PC-3 (cell line): ENCODE data around the gene AOPEP. TPM values are rescaled to one million over a fixed set of nuclear protein-coding genes. Genes with fewer than 3 reads are reported as not detected.

Experiments used
- ATAC-seq: fragments of 200-7000 bp; cut with Tn5 transposase; 2 replicates; pipeline ENCODE4 v1.9.1; 2020; ENCODE audit warnings: mild to moderate bottlenecking, moderate library complexity
- BruUV-seq: library from RNA; stranded (reverse); fragments of 400-500 nt; replicated peaks from 2 replicates; lab custom pipeline; 2021; lab: Mats Ljungman, UMichigan
- CTCF ChIA-PET: fragments of 300-600 bp; sonication (Branson Sonifier 250); formaldehyde crosslinking; loops from one replicate; lab custom pipeline; 2022; ENCODE audit warnings: antibody characterized with exemption; lab: Charles Lee
- POLR2A ChIA-PET: fragments of 300-600 bp; sonication (Branson Sonifier 250); formaldehyde crosslinking; loops from one replicate; lab custom pipeline; 2022; ENCODE audit warnings: antibody characterized with exemption; ENCODE audit not compliant: unreplicated experiment; lab: Charles Lee
- DNase-seq: peaks from one replicate; pipeline ENCODE4 v3.0.0-alpha.2; 2015
- H2AFZ ChIP-seq: fragments of 300-600 bp; sonication (generic); 2 replicates; pipeline ENCODE4 v1.6.0; 2016; ENCODE audit warnings: antibody characterized with exemption, low read length
- H3F3A ChIP-seq: fragments of 300-600 bp; sonication (generic); one replicate; pipeline ENCODE4 v1.6.0; 2017; ENCODE audit warnings: antibody characterized with exemption, low read length, control low read depth, mild to moderate bottlenecking; ENCODE audit not compliant: unreplicated experiment
- H3K27ac ChIP-seq: fragments of 300-600 bp; sonication (generic); 2 replicates; pipeline ENCODE4 v1.5.1; 2016; ENCODE audit warnings: mild to moderate bottlenecking, low read length
- H3K27me3 ChIP-seq: fragments of 300-600 bp; sonication (generic); 2 replicates; pipeline ENCODE4 v1.6.1; 2016; ENCODE audit warnings: low read length, mixed read lengths
- H3K36me3 ChIP-seq: fragments of 300-600 bp; sonication (generic); 2 replicates; pipeline ENCODE4 v1.6.1; 2016; ENCODE audit warnings: low read depth, mixed run types, low read length, mixed read lengths
- H3K4me1 ChIP-seq: fragments of 300-600 bp; sonication (generic); 2 replicates; pipeline ENCODE4 v1.5.1; 2016; ENCODE audit warnings: low read length; ENCODE audit not compliant: insufficient read depth
- H3K4me2 ChIP-seq: fragments of 300-600 bp; sonication (generic); 2 replicates; pipeline ENCODE4 v1.6.0; 2016; ENCODE audit warnings: low read length
- H3K4me3 ChIP-seq: fragments of 300-600 bp; sonication (generic); 2 replicates; pipeline ENCODE4 v1.5.1; 2016; ENCODE audit warnings: mild to moderate bottlenecking, low read length, mixed read lengths
- H3K79me2 ChIP-seq: fragments of 300-600 bp; sonication (generic); 2 replicates; pipeline ENCODE4 v1.6.1; 2017; ENCODE audit warnings: low read length, mixed read lengths
- H3K9ac ChIP-seq: fragments of 300-600 bp; sonication (generic); 2 replicates; pipeline ENCODE4 v1.6.0; 2016; ENCODE audit warnings: mild to moderate bottlenecking, low read length
- H3K9me2 ChIP-seq: fragments of 300-600 bp; sonication (generic); replicated peaks from 2 replicates; pipeline ENCODE4 v1.6.1; 2016; ENCODE audit warnings: mixed run types, low read length, mixed read lengths
- H3K9me3 ChIP-seq: fragments of 300-600 bp; sonication (generic); 2 replicates; pipeline ENCODE4 v1.6.1; 2016; ENCODE audit warnings: low read length, mixed read lengths
- H4K20me1 ChIP-seq: fragments of 300-600 bp; sonication (generic); 2 replicates; pipeline ENCODE4 v1.6.1; 2016; ENCODE audit warnings: low read length, mixed read lengths
- CTCF ChIP-seq: fragments of 300-600 bp; sonication (generic); conservative IDR thresholded peaks from 2 replicates; pipeline ENCODE4 v1.5.1; 2017; ENCODE audit warnings: antibody characterized with exemption, low read depth, mild to moderate bottlenecking, low read length
- EZH2 ChIP-seq: fragments of 300-600 bp; sonication (generic); IDR thresholded peaks from one replicate; pipeline ENCODE4 v1.6.1; 2017; ENCODE audit warnings: antibody characterized with exemption, mild to moderate bottlenecking, low read length; ENCODE audit not compliant: unreplicated experiment
- EZH2phosphoT487 ChIP-seq: fragments of 300-600 bp; sonication (generic); IDR thresholded peaks from 2 replicates; pipeline ENCODE4 v1.6.1; 2018; ENCODE audit warnings: mild to moderate bottlenecking, antibody characterized with exemption, low read length, borderline replicate concordance
- intact Hi-C: fragments of 100-400 bp; cut with micrococcal nuclease; formaldehyde crosslinking; loops from 2 replicates; pipeline ENCODE4 v1.9.0; 2023
- total RNA-seq: library from RNA; depleted of rRNA; stranded (reverse); fragments of >200 nt; gene quantifications from 2 replicates; pipeline ENCODE4 v1.2.3, GENCODE V29; 2014

AOPEP gene
- total RNA-seq, 1 experiment from 2014 or later: 23.1 TPM

GRCh38 chr9:95065224-95065623 lies 338.7 kb downstream of the AOPEP start:
- ChIA-PET POLR2A (no interaction called here), CTCF (no interaction called here)
- no peaks in the 10 kb centered on the region for H3F3A ChIP-seq
- H3K27ac ChIP-seq: no peak overlapping the region
- TF ChIP-seq EZH2phosphoT487 (no peak), EZH2 (no peak), CTCF (no peak)
- no peaks in the 10 kb centered on the region for H3K9me3 ChIP-seq
- H2AFZ ChIP-seq: no peak overlapping the region
- peaks cover 18% of the 10 kb centered on the region for H3K36me3 ChIP-seq
- no peaks in the 10 kb centered on the region for H3K9me2 ChIP-seq
- DNase-seq (no peak), ATAC-seq (no peak)
- H4K20me1 ChIP-seq: no peaks in the 10 kb centered on the region
- no peak overlapping the region for H3K4me3 ChIP-seq
- BruUV-seq: no TSS peak
- H3K9ac ChIP-seq: no peak overlapping the region
- no peaks in the 10 kb centered on the region for H3K27me3 ChIP-seq
- peaks cover 44% of the 10 kb centered on the region for H3K79me2 ChIP-seq
- intact Hi-C loops: no loop called here
- H3K4me2 ChIP-seq: no peak overlapping the region
- no peaks in the 10 kb centered on the region for H3K4me1 ChIP-seq

GRCh38 chr9:95067057-95067456 lies 340.6 kb downstream of the AOPEP start:
- ChIA-PET POLR2A (interaction anchor here (0.6 kb wide), 1 partner anchor 44 kb away, joined by 3 read pairs; no protein-coding TSS in a partner anchor), CTCF (no interaction called here)
- H3F3A ChIP-seq: no peaks in the 10 kb centered on the region
- DNase-seq (no peak), ATAC-seq (no peak)
- H3K9me3 ChIP-seq: no peaks in the 10 kb centered on the region
- no TSS peak for BruUV-seq
- H3K4me1 ChIP-seq: no peaks in the 10 kb centered on the region
- H3K9me2 ChIP-seq: no peaks in the 10 kb centered on the region
- H3K4me3 ChIP-seq: no peak overlapping the region
- H3K36me3 ChIP-seq: peaks cover 13% of the 10 kb centered on the region
- TF ChIP-seq EZH2 (no peak), EZH2phosphoT487 (no peak), CTCF (no peak)
- peaks cover 56% of the 10 kb centered on the region for H3K79me2 ChIP-seq
- no peaks in the 10 kb centered on the region for H4K20me1 ChIP-seq
- no peak overlapping the region for H3K4me2 ChIP-seq
- no peak overlapping the region for H2AFZ ChIP-seq
- intact Hi-C loops: no loop called here
- no peaks in the 10 kb centered on the region for H3K27me3 ChIP-seq
- H3K9ac ChIP-seq: no peak overlapping the region
- no peak overlapping the region for H3K27ac ChIP-seq

- Histone ChIP-seq H3K27ac (no peak overlapping the region), H3K9me2 (no peaks in the 10 kb centered on the region), H3K4me3 (no peak overlapping the region), H3F3A (no peaks in the 10 kb centered on the region), H3K79me2 (peaks cover 62% of the 10 kb centered on the region), H3K4me1 (no peaks in the 10 kb centered on the region), H3K9me3 (no peaks in the 10 kb centered on the region), H4K20me1 (no peaks in the 10 kb centered on the region), H2AFZ (no peak overlapping the region), H3K36me3 (peaks cover 8% of the 10 kb centered on the region; the same call in 1 of the 2 replicates), H3K9ac (no peak overlapping the region), H3K4me2 (no peak overlapping the region), H3K27me3 (no peaks in the 10 kb centered on the region)
- ATAC-seq (no peak), DNase-seq (no peak)
- CTCF ChIA-PET: no interaction called here
- BruUV-seq: no TSS peak
- intact Hi-C loops: no loop called here
- no peak for TF ChIP-seq EZH2
- no peak for TF ChIP-seq CTCF
- TF ChIP-seq EZH2phosphoT487: no peak
- POLR2A ChIA-PET: no interaction called here
Observed at GRCh38 chr9:95067897-95068296, 341.4 kb downstream of the AOPEP start.
